GM12873 (cell line): ENCODE measurements around the gene SLC16A1.

Experiments used
- CTCF ChIP-seq: IDR thresholded peaks from 2 replicates; pipeline ENCODE4 v1.5.1; 2012; ENCODE audit warnings: low read depth, mild to moderate bottlenecking, moderate library complexity, low read length, control low read depth; ENCODE audit not compliant: insufficient read depth; ENCODE audit errors: missing control alignments

Gene SLC16A1

GRCh38 chr1:112909847-112910246 lies 46.1 kb downstream of the SLC16A1 start:
- no peak for TF ChIP-seq CTCF

- no peak for TF ChIP-seq CTCF
Measured at GRCh38 chr1:112906150-112906698, 49.8 kb downstream of the SLC16A1 start.

- no peak for TF ChIP-seq CTCF
Measured at GRCh38 chr1:112905395-112906149, 50.4 kb downstream of the SLC16A1 start.

- TF ChIP-seq CTCF, result no peak
Measured at GRCh38 chr1:112904831-112905261, 51.1 kb downstream of the SLC16A1 start.

- TF ChIP-seq CTCF, result no peak
Measured at GRCh38 chr1:112904071-112904830, 51.7 kb downstream of the SLC16A1 start.

- TF ChIP-seq CTCF, result no peak
Measured at GRCh38 chr1:112902221-112902620, 53.8 kb downstream of the SLC16A1 start.

GRCh38 chr1:112901387-112901786 lies 54.6 kb downstream of the SLC16A1 start:
- TF ChIP-seq CTCF, result no peak
